GM10266 (cell line): ENCODE data around the gene ACTN4.

Experiments used
- DNase-seq: peaks from one replicate; pipeline ENCODE4 v3.0.0; 2012; ENCODE audit errors: extremely low spot score
- CTCF ChIP-seq: IDR thresholded peaks from 2 replicates; pipeline ENCODE4 v1.5.1; 2012; ENCODE audit warnings: mild to moderate bottlenecking, low read depth; ENCODE audit not compliant: control insufficient read depth, insufficient read depth; ENCODE audit errors: missing control alignments

Gene ACTN4

GRCh38 chr19:38676023-38676877 lies 28.8 kb downstream of the ACTN4 start:
- peak; percentile 36 for DNase-seq
- no peak for TF ChIP-seq CTCF

GRCh38 chr19:38676878-38677646 lies 29.6 kb downstream of the ACTN4 start:
- TF ChIP-seq CTCF = no peak
- DNase-seq = no peak

- DNase-seq = no peak
- no peak for TF ChIP-seq CTCF
These were observed 30.9 kb downstream of the ACTN4 start for GRCh38 chr19:38678217-38678890.

GRCh38 chr19:38678891-38679494 lies 31.5 kb downstream of the ACTN4 start:
- no peak for DNase-seq
- no peak for TF ChIP-seq CTCF

- no peak for DNase-seq
- TF ChIP-seq CTCF = no peak
These were observed 32.4 kb downstream of the ACTN4 start for GRCh38 chr19:38679839-38680238.

- TF ChIP-seq CTCF = no peak
- no peak for DNase-seq
These were observed 34.9 kb downstream of the ACTN4 start for GRCh38 chr19:38682195-38682867.
